ENCODE measurements around the gene MAPK1IP1L.

DNA sequence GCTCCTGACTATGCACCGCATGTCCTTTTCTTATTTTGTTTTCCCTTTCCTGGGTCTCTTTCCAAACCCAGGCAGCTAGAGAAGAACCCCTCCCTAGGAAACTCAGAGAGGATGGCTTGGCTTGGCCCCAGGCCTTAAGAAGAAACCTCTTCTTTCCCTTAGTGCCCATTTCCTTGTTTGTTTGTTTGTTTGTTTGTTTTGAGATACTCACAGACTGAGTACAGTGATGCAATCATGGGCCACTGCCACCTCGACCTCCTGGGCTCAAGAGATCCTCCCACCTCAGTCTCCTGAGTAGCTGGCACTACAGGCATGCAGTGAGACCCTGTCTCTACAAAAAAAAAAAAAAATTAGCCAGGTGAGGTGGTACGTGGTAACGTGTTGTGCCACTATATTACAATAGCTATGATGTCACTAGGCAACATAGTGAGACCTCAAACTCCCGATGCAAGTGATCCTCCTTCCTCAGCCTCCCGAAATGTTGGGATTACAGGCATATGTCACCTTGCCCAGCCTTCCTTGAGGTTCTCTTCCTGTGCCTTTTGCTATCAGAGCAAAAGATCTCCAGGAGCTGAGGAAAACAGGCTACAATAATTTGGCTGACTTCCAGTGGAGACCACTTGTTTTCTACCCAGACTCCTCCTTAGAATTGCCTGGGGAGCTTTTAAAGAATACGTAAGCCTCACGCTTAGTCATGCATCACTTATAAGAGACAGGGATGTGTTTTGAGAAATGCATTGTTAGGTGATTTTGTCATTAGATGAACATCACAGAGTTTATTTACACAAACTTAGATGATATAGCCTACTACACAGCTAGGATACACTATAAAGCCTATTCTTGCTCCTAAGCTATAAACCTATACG lies 43.1 kb downstream of the MAPK1IP1L start:
- TF ChIP-seq CTCF (IDR thresholded peaks at IDR 0.05; ENCODE audit: low read depth, low read length) (no peak), EZH2phosphoT487 (IDR thresholded peaks at IDR 0.05; ENCODE audit: low read depth) (no peak)

Measured in OCI-LY3 (cell line).